ENCODE measurements around the gene HBZ. TPM values are rescaled to one million over a fixed set of nuclear protein-coding genes. Genes with fewer than 3 reads are reported as not detected.

The HBZ gene
- total and polyA plus RNA-seq, 2 experiments from 2014 or later = 0.28 TPM; not detected in 1

- H3K4me2 ChIP-seq = peak overlapping the region; percentile 96
Observed at GRCh38 chr16:181565-182021, 29.1 kb downstream of the HBZ start.

GRCh38 chr16:183005-183404 lies 30.6 kb downstream of the HBZ start:
- no peak overlapping the region for H3K4me2 ChIP-seq
- no peaks in the 10 kb centered on the region for H3K9me3 ChIP-seq (ENCODE audit: low read depth)
- H3K4me3 ChIP-seq = no peak overlapping the region
- DNase-seq (ENCODE audit: low spot score) = no peak
- no peak for TF ChIP-seq CTCF (IDR thresholded peaks at IDR 0.05; ENCODE audit: poor library complexity)
- no peak for TF ChIP-seq EZH2 (IDR thresholded peaks at IDR 0.05; ENCODE audit: borderline replicate concordance)
- TF ChIP-seq EZH2phosphoT487 (IDR thresholded peaks at IDR 0.05; ENCODE audit: low read depth, severe bottlenecking, unreplicated experiment) = no peak
- 95% methylated on average over 7 of the region's 7 CpGs for WGBS (ENCODE audit: low lambda C conversion rate, missing lambda C conversion rate)
- H3K36me3 ChIP-seq (replicated peaks; ENCODE audit: insufficient read depth, low read depth) = no peaks in the 10 kb centered on the region
- H3K27me3 ChIP-seq = peaks cover 21% of the 10 kb centered on the region
- no peaks in the 10 kb centered on the region for H3K79me2 ChIP-seq
- no peak overlapping the region for H2AFZ ChIP-seq
- no peaks in the 10 kb centered on the region for H3K9me2 ChIP-seq (replicated peaks; ENCODE audit: insufficient read depth)
- H3K27ac ChIP-seq = no peak overlapping the region
- peaks cover 11% of the 10 kb centered on the region for H3K4me1 ChIP-seq (ENCODE audit: insufficient read depth)
- H4K20me1 ChIP-seq (ENCODE audit: insufficient read depth, poor library complexity, severe bottlenecking) = peaks cover 4% of the 10 kb centered on the region

More at GRCh38 chr16:181565-182021, 29.1 kb downstream of the HBZ start:
- no peaks in the 10 kb centered on the region for H3K36me3 ChIP-seq (replicated peaks; ENCODE audit: insufficient read depth, low read depth)
- H3K4me3 ChIP-seq = no peak overlapping the region
- H4K20me1 ChIP-seq (ENCODE audit: insufficient read depth, poor library complexity, severe bottlenecking) = peaks cover 4% of the 10 kb centered on the region
- TF ChIP-seq CTCF (IDR thresholded peaks at IDR 0.05; ENCODE audit: poor library complexity) (peak; percentile 93), EZH2phosphoT487 (IDR thresholded peaks at IDR 0.05; ENCODE audit: low read depth, severe bottlenecking, unreplicated experiment) (no peak)
- no peak overlapping the region for H3K27ac ChIP-seq
- no peaks in the 10 kb centered on the region for H3K79me2 ChIP-seq
- WGBS (ENCODE audit: low lambda C conversion rate, missing lambda C conversion rate) = 25% methylated on average over 22 of the region's 22 CpGs
- H3K9me2 ChIP-seq (replicated peaks; ENCODE audit: insufficient read depth) = no peaks in the 10 kb centered on the region
- H3K27me3 ChIP-seq = peaks cover 29% of the 10 kb centered on the region
- H3K9me3 ChIP-seq (ENCODE audit: low read depth) = no peaks in the 10 kb centered on the region
- H2AFZ ChIP-seq = no peak overlapping the region
- H3K4me1 ChIP-seq (ENCODE audit: insufficient read depth) = peaks cover 11% of the 10 kb centered on the region
- DNase-seq (ENCODE audit: low spot score) = no peak

- Histone ChIP-seq H3K4me1 (ENCODE audit: insufficient read depth) (peaks cover 8% of the 10 kb centered on the region), H4K20me1 (ENCODE audit: insufficient read depth, poor library complexity, severe bottlenecking) (peaks cover 4% of the 10 kb centered on the region), H3K36me3 (replicated peaks; ENCODE audit: insufficient read depth, low read depth) (no peaks in the 10 kb centered on the region), H3K27me3 (no peaks in the 10 kb centered on the region), H3K4me2 (no peak overlapping the region), H3K79me2 (no peaks in the 10 kb centered on the region), H3K9me3 (ENCODE audit: low read depth) (no peaks in the 10 kb centered on the region), H3K4me3 (no peak overlapping the region), H3K9me2 (replicated peaks; ENCODE audit: insufficient read depth) (no peaks in the 10 kb centered on the region), H3K27ac (no peak overlapping the region), H2AFZ (no peak overlapping the region)
- TF ChIP-seq EZH2phosphoT487 (IDR thresholded peaks at IDR 0.05; ENCODE audit: low read depth, severe bottlenecking, unreplicated experiment) = no peak
- TF ChIP-seq EZH2 (IDR thresholded peaks at IDR 0.05; ENCODE audit: borderline replicate concordance) = no peak
- no peak for TF ChIP-seq CTCF (IDR thresholded peaks at IDR 0.05; ENCODE audit: poor library complexity)
- 94% methylated on average over 6 of the region's 13 CpGs for WGBS (ENCODE audit: low lambda C conversion rate, missing lambda C conversion rate)
- DNase-seq (ENCODE audit: low spot score) = no peak
Observed at GRCh38 chr16:185213-185612, 32.8 kb downstream of the HBZ start.

GRCh38 chr16:185691-186090 lies 33.2 kb downstream of the HBZ start:
- H3K27me3 ChIP-seq = no peaks in the 10 kb centered on the region
- H3K9me3 ChIP-seq (ENCODE audit: low read depth) = no peaks in the 10 kb centered on the region
- no peaks in the 10 kb centered on the region for H3K36me3 ChIP-seq (replicated peaks; ENCODE audit: insufficient read depth, low read depth)
- H2AFZ ChIP-seq = no peak overlapping the region
- 94% methylated on average over 6 of the region's 11 CpGs for WGBS (ENCODE audit: low lambda C conversion rate, missing lambda C conversion rate)
- H3K9me2 ChIP-seq (replicated peaks; ENCODE audit: insufficient read depth) = no peaks in the 10 kb centered on the region
- H4K20me1 ChIP-seq (ENCODE audit: insufficient read depth, poor library complexity, severe bottlenecking) = peaks cover 2% of the 10 kb centered on the region
- no peak overlapping the region for H3K4me3 ChIP-seq
- no peaks in the 10 kb centered on the region for H3K79me2 ChIP-seq
- TF ChIP-seq EZH2phosphoT487 (IDR thresholded peaks at IDR 0.05; ENCODE audit: low read depth, severe bottlenecking, unreplicated experiment) = no peak
- no peak for TF ChIP-seq CTCF (IDR thresholded peaks at IDR 0.05; ENCODE audit: poor library complexity)
- no peak for TF ChIP-seq EZH2 (IDR thresholded peaks at IDR 0.05; ENCODE audit: borderline replicate concordance)
- no peak overlapping the region for H3K27ac ChIP-seq
- peaks cover 5% of the 10 kb centered on the region for H3K4me1 ChIP-seq (ENCODE audit: insufficient read depth)
- no peak overlapping the region for H3K4me2 ChIP-seq
- no peak for DNase-seq (ENCODE audit: low spot score)

All from hepatocyte (in vitro differentiated cells).